Stimulated activated CD4-positive, alpha-beta T cell treated with anti-CD3 and anti-CD28 coated beads, Interleukin-2, amount 100 ng/mL, for 48 hours (primary cell): ENCODE results near the gene KIAA1328.
A peak's percentile ranks its signal among the peaks of the same experiment; 100 is the strongest.
"Not testable (repeated sequence)": the region's sequence is repeated elsewhere in the genome, so short reads cannot be mapped to it uniquely, and the experiment has no call there.

Experiments used
- DNase-seq, 2 donors: peaks; one replicate each; pipeline ENCODE4 v3.0.0-alpha.2; 2020

The KIAA1328 gene

GRCh38 chr18:36826556-36826955 lies 2.4 kb upstream of the KIAA1328 start:
- no peak for DNase-seq

DNA sequence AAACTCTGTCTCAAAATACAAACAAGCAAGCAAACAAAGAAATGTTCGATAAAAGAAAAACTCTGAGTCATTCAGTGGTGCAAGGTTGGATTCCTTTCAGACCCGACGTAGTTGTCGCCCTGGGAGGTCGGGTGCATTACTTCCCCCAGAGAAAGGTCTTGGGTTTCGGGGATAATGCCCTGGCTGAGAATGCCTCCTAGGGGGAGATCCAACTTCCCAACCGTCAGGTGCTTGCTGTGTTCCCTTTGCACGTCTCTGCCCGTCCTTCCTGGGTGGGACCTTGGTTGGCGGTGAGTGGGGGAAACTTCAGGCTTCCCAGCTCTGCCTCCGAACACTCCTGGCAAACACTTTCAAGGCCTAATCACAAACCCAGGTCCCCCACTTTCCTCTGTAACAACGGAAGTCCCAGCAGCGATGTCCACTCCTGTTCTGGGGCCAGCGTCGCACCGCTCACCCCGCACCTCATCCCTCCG lies 734 bp upstream of the KIAA1328 start:
- peak; percentile 4 to 7 for DNase-seq

GRCh38 chr18:36829362-36830157 lies 633 bp downstream of the KIAA1328 start:
- no peak for DNase-seq

GRCh38 chr18:36830158-36830495 lies 1.2 kb downstream of the KIAA1328 start:
- no peak for DNase-seq

DNA sequence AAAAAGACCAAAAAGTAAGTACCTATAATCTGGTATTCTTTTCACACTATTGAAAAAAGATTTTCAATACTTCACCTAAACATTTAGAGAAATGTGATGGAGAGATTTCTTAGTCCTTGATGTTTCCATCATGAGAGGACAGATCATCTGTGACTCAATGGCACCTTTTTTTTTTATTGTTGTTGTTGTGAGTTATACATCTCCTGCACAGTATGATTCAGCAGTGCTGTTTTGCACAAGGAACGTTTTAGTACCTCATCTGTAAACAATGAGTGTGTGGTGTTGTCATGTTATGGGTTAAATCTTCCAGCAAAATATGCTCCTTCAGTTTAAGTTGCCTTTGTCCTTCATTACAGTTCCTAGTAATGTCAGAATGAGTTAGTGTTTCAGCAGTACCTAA lies 2.2 kb downstream of the KIAA1328 start:
- DNase-seq: no peak

- DNase-seq: no peak
Measured at GRCh38 chr18:36833120-36833519, 4.2 kb downstream of the KIAA1328 start.

DNA sequence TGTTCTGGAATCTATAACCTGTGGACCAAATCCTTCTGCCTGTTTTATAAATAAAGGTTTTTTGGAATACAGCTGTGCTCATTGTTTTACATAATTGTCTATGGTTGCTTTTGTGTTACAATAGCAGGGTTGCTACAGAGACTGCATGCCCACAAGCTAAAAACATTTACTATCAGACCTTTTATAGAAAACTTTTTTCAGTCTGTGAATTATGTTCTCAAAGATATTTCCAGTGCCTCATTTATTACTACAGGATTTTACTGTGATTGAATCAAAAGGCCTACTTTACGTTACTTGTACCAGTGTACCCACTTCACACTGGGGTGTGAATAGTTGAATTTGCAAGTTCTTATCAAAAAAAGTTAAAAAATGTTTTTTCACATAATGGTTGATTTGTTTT lies 7.0 kb downstream of the KIAA1328 start:
- DNase-seq: no peak

DNA sequence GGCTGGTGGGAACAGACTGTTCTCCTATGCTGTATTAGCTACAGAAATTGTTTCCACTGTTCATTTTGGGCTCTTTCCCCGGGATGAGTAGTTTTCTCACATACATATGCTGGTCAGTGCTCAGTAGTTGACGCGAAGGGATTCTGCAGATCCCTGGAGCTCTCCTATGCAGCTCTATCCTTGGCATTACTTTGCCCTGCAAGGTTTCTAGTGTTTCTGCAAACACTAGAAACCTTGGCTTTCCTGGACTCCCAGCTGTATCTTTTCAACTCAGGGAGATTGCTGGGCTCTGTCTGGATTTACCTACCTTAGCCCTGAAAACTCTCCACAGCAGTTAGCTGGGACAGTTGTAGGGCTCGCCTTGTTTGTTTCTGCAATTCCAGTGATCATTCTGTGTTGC lies 10.9 kb downstream of the KIAA1328 start:
- no peak for DNase-seq

GRCh38 chr18:36843199-36843598 lies 14.3 kb downstream of the KIAA1328 start:
- no peak for DNase-seq

- DNase-seq: no peak
Measured at GRCh38 chr18:36843784-36844183, 14.9 kb downstream of the KIAA1328 start.

- no peak for DNase-seq
Measured at GRCh38 chr18:36848609-36849008, 19.7 kb downstream of the KIAA1328 start.

- DNase-seq: no peak
Measured at GRCh38 chr18:36849288-36850006, 20.5 kb downstream of the KIAA1328 start.

DNA sequence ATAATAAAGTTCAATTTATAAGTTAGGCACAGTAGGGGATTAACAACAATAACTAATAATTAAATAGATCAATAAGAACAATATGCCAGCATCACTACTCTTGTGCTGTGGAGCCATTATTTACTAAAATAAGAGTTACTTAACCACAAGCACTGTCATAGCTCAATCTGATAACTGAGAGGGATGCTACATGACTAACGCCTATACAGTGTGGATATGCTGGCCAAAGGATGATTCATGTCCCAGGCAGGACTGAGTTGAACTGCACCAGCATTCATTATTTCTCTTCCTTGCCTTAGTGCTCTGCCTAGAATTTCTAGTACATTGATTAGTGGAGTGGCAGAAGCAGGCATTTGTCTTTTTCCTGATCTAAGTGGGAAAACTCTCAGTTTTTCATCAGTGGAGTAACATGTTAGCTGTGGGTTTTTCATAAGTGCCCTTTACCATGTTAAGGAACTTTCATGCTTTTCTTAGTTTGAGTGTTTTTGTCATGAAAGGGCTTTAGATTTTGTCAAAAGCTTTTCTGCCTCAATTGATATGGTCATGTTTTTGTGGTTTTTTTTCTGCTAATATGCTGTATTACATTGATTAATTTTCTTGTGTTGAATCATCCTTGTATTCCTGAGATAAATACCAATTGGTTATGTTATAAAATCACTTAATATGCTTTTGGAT lies 21.7 kb downstream of the KIAA1328 start:
- peak in 1 of 2 donors; percentile 0 for DNase-seq

- DNase-seq: no peak
Measured at GRCh38 chr18:36851202-36851590, 22.3 kb downstream of the KIAA1328 start.

- no peak for DNase-seq
Measured at GRCh38 chr18:36856815-36857214, 27.9 kb downstream of the KIAA1328 start.

GRCh38 chr18:36862182-36862581 lies 33.3 kb downstream of the KIAA1328 start:
- DNase-seq: no peak

GRCh38 chr18:36867056-36867455 lies 38.1 kb downstream of the KIAA1328 start:
- no peak for DNase-seq

DNA sequence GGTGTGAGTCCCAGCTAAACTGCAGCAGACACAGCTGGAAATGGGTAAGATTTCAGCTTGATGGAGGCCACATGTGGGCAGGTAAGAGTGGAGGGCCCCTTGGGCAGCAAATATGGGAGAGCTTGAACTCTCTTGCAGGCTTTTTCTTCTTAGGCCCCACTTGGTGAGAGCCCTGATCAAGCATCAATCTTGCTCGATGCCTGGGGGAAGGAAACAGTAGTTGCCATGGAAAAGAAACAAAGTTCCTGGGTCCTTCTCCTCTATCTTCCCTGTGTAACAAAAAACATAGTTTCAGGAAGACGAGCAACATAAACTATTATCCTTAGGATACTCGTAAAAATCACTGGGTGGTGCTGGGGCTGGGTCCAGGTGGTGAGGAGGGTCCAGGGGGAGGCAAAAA lies 42.9 kb downstream of the KIAA1328 start:
- DNase-seq: no peak

- no peak for DNase-seq
Measured at GRCh38 chr18:36872329-36872728, 43.4 kb downstream of the KIAA1328 start.

DNA sequence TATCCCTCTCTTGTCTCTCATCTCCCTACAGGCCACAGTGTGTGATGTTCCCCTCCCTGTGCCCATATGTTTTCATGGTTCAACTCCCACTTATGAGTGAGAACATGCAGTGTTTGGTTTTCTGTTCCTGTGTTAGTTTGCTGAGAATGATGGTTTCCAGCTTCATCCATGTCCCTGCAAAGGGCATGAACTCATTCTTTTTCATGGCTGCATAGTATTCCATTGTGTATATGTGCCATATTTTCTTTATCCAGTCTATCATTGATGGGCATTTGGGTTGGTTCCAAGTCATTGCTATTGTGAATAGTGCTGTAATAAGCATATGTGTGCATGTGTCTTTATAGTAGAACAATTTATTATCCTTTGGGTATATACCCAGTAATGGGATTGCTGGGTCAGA lies 44.9 kb downstream of the KIAA1328 start:
- DNase-seq: not testable (repeated sequence)

DNA sequence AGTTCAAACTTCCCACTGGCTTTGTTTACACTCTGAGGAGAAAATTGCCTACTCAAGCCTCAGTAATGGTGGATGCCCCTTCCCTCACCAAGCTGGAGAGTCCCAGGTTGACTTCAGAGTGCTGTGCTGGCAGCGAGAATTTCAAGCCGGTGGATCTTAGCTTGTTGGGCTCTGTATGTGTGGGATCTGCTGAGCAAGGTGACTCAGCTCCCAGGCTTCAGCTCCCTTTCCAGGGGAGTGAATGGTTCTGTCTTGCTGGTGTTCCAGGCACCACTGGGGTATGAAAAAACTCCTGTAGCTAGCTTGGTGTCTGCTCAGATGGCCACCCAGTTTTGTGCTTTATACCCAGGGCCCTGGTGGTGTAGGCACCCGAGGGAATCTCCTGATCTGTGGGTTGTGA lies 50.9 kb downstream of the KIAA1328 start:
- not testable (repeated sequence) for DNase-seq

- no peak for DNase-seq
Measured at GRCh38 chr18:36885981-36886380, 57.1 kb downstream of the KIAA1328 start.

GRCh38 chr18:36887114-36887513 lies 58.2 kb downstream of the KIAA1328 start:
- DNase-seq: no peak

DNA sequence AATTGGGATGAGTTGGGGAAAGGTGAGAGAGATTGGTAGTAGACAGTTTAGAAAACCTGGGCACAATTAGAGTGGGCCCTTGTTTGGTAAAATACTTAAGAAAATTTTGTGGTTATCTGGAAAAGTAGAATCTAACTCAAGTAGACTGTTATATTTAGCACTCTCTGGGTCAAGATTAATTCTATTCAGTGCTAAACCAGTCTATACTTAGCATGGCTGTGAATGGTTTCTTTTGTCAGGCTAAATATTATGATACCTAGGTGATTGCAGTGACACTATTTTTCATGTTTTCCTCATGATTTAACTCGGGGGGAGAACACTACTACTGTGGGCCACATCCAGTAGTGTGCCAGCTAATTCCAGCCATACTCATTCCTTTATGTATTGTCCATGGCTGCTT lies 58.9 kb downstream of the KIAA1328 start:
- no peak for DNase-seq
